ENCODE results near the gene GAS7.

- TF ChIP-seq, protein P1, sequence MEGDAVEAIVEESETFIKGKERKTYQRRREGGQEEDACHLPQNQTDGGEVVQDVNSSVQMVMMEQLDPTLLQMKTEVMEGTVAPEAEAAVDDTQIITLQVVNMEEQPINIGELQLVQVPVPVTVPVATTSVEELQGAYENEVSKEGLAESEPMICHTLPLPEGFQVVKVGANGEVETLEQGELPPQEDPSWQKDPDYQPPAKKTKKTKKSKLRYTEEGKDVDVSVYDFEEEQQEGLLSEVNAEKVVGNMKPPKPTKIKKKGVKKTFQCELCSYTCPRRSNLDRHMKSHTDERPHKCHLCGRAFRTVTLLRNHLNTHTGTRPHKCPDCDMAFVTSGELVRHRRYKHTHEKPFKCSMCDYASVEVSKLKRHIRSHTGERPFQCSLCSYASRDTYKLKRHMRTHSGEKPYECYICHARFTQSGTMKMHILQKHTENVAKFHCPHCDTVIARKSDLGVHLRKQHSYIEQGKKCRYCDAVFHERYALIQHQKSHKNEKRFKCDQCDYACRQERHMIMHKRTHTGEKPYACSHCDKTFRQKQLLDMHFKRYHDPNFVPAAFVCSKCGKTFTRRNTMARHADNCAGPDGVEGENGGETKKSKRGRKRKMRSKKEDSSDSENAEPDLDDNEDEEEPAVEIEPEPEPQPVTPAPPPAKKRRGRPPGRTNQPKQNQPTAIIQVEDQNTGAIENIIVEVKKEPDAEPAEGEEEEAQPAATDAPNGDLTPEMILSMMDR (IDR thresholded peaks at IDR 0.05): no peak
- no peak for TF ChIP-seq MAX (CRISPR knock-in tag; IDR thresholded peaks at IDR 0.05)
- no peak for TF ChIP-seq ATF1 (CRISPR knock-in tag; IDR thresholded peaks at IDR 0.05)
- no peak for TF ChIP-seq FOXK1 (CRISPR knock-in tag; IDR thresholded peaks at IDR 0.05)
- no peak for TF ChIP-seq FOXP4 (CRISPR knock-in tag; IDR thresholded peaks at IDR 0.05)
- TF ChIP-seq ZNF232 (CRISPR knock-in tag; IDR thresholded peaks at IDR 0.05): no peak
- TF ChIP-seq GABPB1 (CRISPR knock-in tag; IDR thresholded peaks at IDR 0.05): no peak
- no peak for TF ChIP-seq ELF4 (CRISPR knock-in tag; IDR thresholded peaks at IDR 0.05; ENCODE audit: low read depth)
- TF ChIP-seq RELA (CRISPR knock-in tag; IDR thresholded peaks at IDR 0.05; ENCODE audit: borderline replicate concordance): no peak
- no peak for TF ChIP-seq CREB1 (CRISPR knock-in tag; IDR thresholded peaks at IDR 0.05)
These were observed 184.9 kb downstream of the GAS7 start for GRCh38 chr17:10013365-10014112.

All from WTC11 (cell line).